Caco-2 (cell line): ENCODE measurements around the gene PGRMC1. TPM values are rescaled to one million over a fixed set of nuclear protein-coding genes. Genes with fewer than 3 reads are reported as not detected.
A peak's percentile ranks its signal among the peaks of the same experiment; 100 is the strongest.
"Not testable (repeated sequence)": the region's sequence is repeated elsewhere in the genome, so short reads cannot be mapped to it uniquely, and the experiment has no call there.

Experiments
- BruUV-seq: library from RNA; stranded (reverse); fragments of 400-500 nt; replicated peaks from 2 replicates; lab custom pipeline; 2021; lab: Mats Ljungman, UMichigan
- CTCF ChIA-PET: fragments of 300-600 bp; sonication (Branson Sonifier 250); formaldehyde crosslinking; loops from one replicate; lab custom pipeline; 2022; ENCODE audit warnings: antibody characterized with exemption; lab: Charles Lee
- POLR2A ChIA-PET: fragments of 300-600 bp; sonication (Branson Sonifier 250); formaldehyde crosslinking; loops from one replicate; lab custom pipeline; 2022; ENCODE audit warnings: antibody characterized with exemption; lab: Charles Lee
- DNase-seq, 2 experiments: peaks; one replicate each; pipeline versions ENCODE4 v3.0.0 to v3.0.0-alpha.2; 2020 to 2022
- H3K27me3 ChIP-seq: replicated peaks from 2 replicates; pipeline ENCODE4 v1.6.0; 2011; ENCODE audit warnings: low read length; ENCODE audit not compliant: control insufficient read depth, insufficient read depth
- H3K36me3 ChIP-seq: 2 replicates; pipeline ENCODE4 v1.5.1; 2011; ENCODE audit warnings: low read length; ENCODE audit not compliant: control insufficient read depth, insufficient read depth
- H3K4me1 ChIP-seq: fragments of 250-450 bp; sonication (Bioruptor Pico); 2 replicates; pipeline ENCODE4 v1.5.1; 2020; ENCODE audit warnings: mild to moderate bottlenecking
- H3K4me3 ChIP-seq: 2 replicates; pipeline ENCODE4 v1.5.1; 2011; ENCODE audit warnings: low read depth, mild to moderate bottlenecking, control low read depth, low read length
- H3K9me3 ChIP-seq: fragments of 250-450 bp; sonication (Bioruptor Pico); 2 replicates; pipeline ENCODE4 v1.5.1; 2020; ENCODE audit warnings: mild to moderate bottlenecking, moderate library complexity
- H3K27ac Mint-ChIP-seq: one replicate; pipeline ENCODE4 v1.8.0; 2022; ENCODE audit warnings: mixed read lengths; ENCODE audit not compliant: unreplicated experiment
- H3K27me3 Mint-ChIP-seq: one replicate; pipeline ENCODE4 v1.8.0; 2022; ENCODE audit warnings: mixed read lengths; ENCODE audit not compliant: insufficient read depth, unreplicated experiment
- H3K36me3 Mint-ChIP-seq: one replicate; pipeline ENCODE4 v1.8.0; 2022; ENCODE audit warnings: mild to moderate bottlenecking, mixed read lengths; ENCODE audit not compliant: insufficient read depth, unreplicated experiment
- H3K4me1 Mint-ChIP-seq: one replicate; pipeline ENCODE4 v1.8.0; 2022; ENCODE audit warnings: low read depth, mixed read lengths; ENCODE audit not compliant: unreplicated experiment
- H3K4me3 Mint-ChIP-seq: one replicate; pipeline ENCODE4 v1.8.0; 2022; ENCODE audit warnings: mild to moderate bottlenecking, moderate library complexity, mixed read lengths; ENCODE audit not compliant: unreplicated experiment
- H3K9me3 Mint-ChIP-seq: one replicate; pipeline ENCODE4 v1.8.0; 2022; ENCODE audit warnings: mixed read lengths; ENCODE audit not compliant: unreplicated experiment
- CTCF ChIP-seq, 2 experiments: fragments of 200-600 bp in 1 of 2; IDR thresholded peaks; 1 replicate in 1 of 2; 2 replicates in 1 of 2; pipeline versions ENCODE4 v1.5.1 to v1.8.0; 2011 to 2022; ENCODE audit warnings: antibody characterized with exemption in 1 of 2, control low read depth in 1 of 2, inconsistent platforms in 1 of 2, low read depth in 1 of 2, low read length in 1 of 2, mild to moderate bottlenecking in 1 of 2, moderate library complexity in 1 of 2; ENCODE audit not compliant: insufficient read depth in 1 of 2, severe bottlenecking in 1 of 2, unreplicated experiment in 1 of 2
- intact Hi-C: fragments of 100-400 bp; cut with micrococcal nuclease; formaldehyde crosslinking; loops from one replicate; pipeline ENCODE4 v1.10.0; 2022; ENCODE audit not compliant: unreplicated experiment
- total RNA-seq: library from RNA; stranded (reverse); gene quantifications from 2 replicates; pipeline ENCODE4 v1.2.3, GENCODE V29; 2022

The PGRMC1 gene
- total RNA-seq, 1 experiment from 2014 or later, result 107 TPM

- H3K9me3 Mint-ChIP-seq, result no peaks in the 10 kb centered on the region
- no peaks in the 10 kb centered on the region for H3K27me3 ChIP-seq
- H3K4me3 ChIP-seq, result no peak overlapping the region
- H3K4me3 Mint-ChIP-seq, result no peak overlapping the region
- no peaks in the 10 kb centered on the region for H3K4me1 ChIP-seq
- POLR2A ChIA-PET, result no interaction called here
- TF ChIP-seq CTCF (IDR thresholded peaks at IDR 0.05; ENCODE audit: insufficient read depth in 1 of 2, low read depth in 1 of 2, low read length in 1 of 2, severe bottlenecking in 1 of 2, unreplicated experiment in 1 of 2), result no peak
- CTCF ChIA-PET, result interaction anchor here (0.9 kb wide), 1 partner anchor 12 kb away, joined by 3 read pairs; no protein-coding TSS in a partner anchor
- DNase-seq, result peak in 1 of 2 experiments; percentile 16
- no peaks in the 10 kb centered on the region for H3K9me3 ChIP-seq
- no TSS peak for BruUV-seq
- no peaks in the 10 kb centered on the region for H3K36me3 ChIP-seq
- intact Hi-C loops, result no loop called here
- H3K27me3 Mint-ChIP-seq, result no peaks in the 10 kb centered on the region
- peak overlapping the region; percentile 64 for H3K27ac Mint-ChIP-seq
- H3K4me1 Mint-ChIP-seq, result no peaks in the 10 kb centered on the region
- no peaks in the 10 kb centered on the region for H3K36me3 Mint-ChIP-seq
Measured at GRCh38 chrX:119206203-119206602, 29.9 kb upstream of the PGRMC1 start.

DNA sequence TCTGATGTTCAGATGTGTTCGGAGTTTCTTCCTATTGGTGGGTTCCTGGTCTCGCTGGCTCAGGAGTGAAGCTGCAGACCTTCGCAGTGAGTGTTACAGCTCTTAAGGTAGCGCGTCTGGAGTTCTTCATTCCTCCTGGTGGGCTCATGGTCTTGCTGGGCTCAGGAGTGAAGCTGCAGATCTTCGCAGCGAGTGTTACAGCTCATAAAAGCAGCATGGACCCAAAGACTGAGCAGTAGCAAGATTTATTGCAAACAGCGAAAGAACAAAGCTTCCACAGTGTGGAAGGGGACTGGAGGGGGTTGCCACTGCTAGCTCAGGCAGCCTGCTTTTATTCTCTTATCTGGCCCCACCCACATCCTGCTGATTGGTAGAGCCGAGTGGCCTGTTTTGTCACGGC is 28.6 kb upstream of the PGRMC1 start:
- H3K9me3 Mint-ChIP-seq, H3K4me3 ChIP-seq, H3K27ac Mint-ChIP-seq, POLR2A ChIA-PET, H3K27me3 ChIP-seq, H3K4me3 Mint-ChIP-seq, H3K36me3 ChIP-seq, CTCF ChIA-PET, H3K36me3 Mint-ChIP-seq, DNase-seq, BruUV-seq, H3K9me3 ChIP-seq, intact Hi-C loops, H3K4me1 Mint-ChIP-seq, H3K4me1 ChIP-seq, H3K27me3 Mint-ChIP-seq: not testable (repeated sequence)

- Histone ChIP-seq H3K36me3 (no peaks in the 10 kb centered on the region), H3K9me3 (no peaks in the 10 kb centered on the region), H3K27me3 (no peaks in the 10 kb centered on the region), H3K4me1 (no peaks in the 10 kb centered on the region), H3K4me3 (no peak overlapping the region)
- no peak for DNase-seq
- ChIA-PET CTCF (no interaction called here), POLR2A (no interaction called here)
- Mint-ChIP-seq H3K27me3 (peaks cover 4% of the 10 kb centered on the region), H3K36me3 (no peaks in the 10 kb centered on the region), H3K9me3 (no peaks in the 10 kb centered on the region), H3K27ac (no peak overlapping the region), H3K4me1 (no peaks in the 10 kb centered on the region), H3K4me3 (no peak overlapping the region)
- no TSS peak for BruUV-seq
- intact Hi-C loops, result no loop called here
- TF ChIP-seq CTCF (IDR thresholded peaks at IDR 0.05; ENCODE audit: insufficient read depth in 1 of 2, low read depth in 1 of 2, low read length in 1 of 2, severe bottlenecking in 1 of 2, unreplicated experiment in 1 of 2), result no peak
Measured at GRCh38 chrX:119208401-119209057, 27.6 kb upstream of the PGRMC1 start.

GRCh38 chrX:119210931-119211648 is 25.0 kb upstream of the PGRMC1 start:
- intact Hi-C loops, CTCF ChIA-PET: not testable (repeated sequence)

More at GRCh38 chrX:119210931-119211648, 25.0 kb upstream of the PGRMC1 start:
- H3K4me3 Mint-ChIP-seq, BruUV-seq, H3K36me3 Mint-ChIP-seq, H3K27me3 Mint-ChIP-seq, DNase-seq, H3K9me3 Mint-ChIP-seq, H3K4me1 Mint-ChIP-seq, H3K4me3 ChIP-seq, H3K4me1 ChIP-seq, H3K27me3 ChIP-seq, H3K9me3 ChIP-seq, H3K36me3 ChIP-seq, H3K27ac Mint-ChIP-seq, POLR2A ChIA-PET: not testable (repeated sequence)
